Measurements from ENCODE around the gene GALNT10.
A peak's percentile ranks its signal among the peaks of the same experiment; 100 is the strongest.

Gene GALNT10

DNA sequence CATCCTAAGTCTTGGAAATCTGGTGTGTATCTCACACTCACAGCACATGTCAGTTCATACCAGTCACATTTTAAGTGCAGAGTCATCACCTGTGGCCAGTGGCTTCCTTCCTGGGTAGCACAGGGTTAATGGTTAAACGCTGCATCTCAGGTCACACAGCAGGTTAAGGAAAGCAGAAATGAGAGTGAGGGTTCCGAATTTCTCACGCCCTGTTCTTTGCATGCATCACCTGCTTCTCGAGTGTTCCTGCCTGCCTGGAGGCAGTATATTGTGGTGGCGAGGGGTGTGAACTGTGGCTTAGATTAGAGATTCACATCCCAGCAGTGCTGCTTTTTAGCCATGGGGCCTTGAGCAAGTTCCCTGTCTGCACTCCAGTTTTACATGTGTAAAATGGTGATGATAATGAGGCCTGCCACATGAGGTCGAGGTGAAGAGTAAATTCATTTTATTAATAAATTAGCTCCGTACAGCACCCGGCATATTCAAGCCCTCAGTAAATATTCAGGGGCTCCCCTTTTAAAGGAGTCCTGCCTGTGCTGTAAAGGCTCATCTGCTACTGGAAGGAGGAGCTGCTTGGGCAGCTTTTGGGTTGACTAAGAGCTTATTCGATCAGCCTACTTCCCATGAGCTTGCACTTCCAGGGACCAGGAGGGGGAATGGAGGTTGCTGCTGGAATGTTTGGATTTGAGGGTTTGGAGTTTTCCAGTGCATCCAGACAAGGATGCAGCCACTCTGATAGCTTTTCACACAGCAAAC is 194.1 kb downstream of the GALNT10 start:
- DNase-seq (ENCODE audit: low read depth), result no peak

DNA sequence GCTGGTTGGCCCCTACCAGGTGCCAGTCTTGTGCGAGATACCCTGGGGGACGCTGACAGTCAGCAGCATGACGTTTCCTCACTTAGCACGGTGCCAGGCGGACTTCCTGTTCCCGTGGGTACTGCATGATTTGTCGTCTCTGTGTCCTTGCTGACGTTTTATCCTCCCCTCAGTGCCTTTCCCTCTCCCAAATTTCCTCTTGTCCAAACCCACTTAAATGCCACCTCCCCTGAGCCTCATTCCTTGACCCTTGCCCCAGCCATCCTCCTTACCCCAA is 194.6 kb downstream of the GALNT10 start:
- DNase-seq (ENCODE audit: low read depth), result no peak

DNA sequence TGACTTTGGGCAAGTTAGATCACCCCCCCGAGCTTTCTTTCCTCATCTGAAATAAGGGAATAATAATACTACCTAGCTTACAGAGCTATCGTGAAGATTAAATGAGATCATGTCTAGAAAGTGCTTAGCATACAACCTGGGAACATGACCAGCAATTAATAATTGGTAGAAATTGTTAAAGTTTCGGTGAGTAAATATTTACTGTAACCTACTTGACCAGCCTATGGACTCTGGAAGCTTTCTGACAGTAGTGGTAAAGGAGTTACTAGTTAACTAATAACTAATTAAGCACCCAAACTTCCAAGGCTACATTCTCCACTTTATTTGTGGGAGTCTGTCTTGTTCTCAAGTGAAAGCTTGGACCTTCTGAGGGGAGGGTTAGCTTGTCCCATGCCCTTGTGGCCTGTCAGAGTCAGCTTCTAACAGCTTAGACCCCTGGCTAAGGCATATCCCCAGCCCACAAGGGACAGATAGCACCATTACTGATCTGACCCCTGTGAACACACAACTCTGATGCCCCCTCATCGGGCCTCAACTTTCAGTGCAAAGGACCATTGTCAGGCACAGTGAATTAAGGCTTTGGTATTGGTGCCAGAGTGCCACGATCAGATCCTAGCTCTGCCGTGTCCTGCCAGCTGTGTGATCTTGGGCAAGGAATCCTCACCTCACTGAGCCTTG is 196.6 kb downstream of the GALNT10 start:
- no peak for DNase-seq (ENCODE audit: low read depth)

DNA sequence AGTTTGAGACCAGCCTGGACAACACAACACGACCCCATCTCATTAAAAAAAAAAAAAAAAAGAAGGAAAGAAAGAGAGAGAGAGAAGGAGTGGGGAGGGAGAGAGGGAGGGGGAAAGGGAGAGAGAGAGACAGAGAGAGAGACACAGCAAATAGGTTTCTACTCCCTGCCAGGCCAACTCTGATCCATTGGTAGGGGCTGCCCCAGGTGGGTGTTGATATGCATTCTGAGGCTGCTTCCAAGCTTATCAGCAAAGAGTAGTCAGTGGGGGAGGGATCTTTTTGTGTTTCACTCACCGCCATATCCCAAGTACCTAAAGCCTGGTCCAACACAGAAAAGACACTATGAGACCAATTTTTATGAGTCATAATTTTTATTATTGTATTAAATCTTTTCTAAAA is 198.3 kb downstream of the GALNT10 start:
- no peak for DNase-seq (ENCODE audit: low read depth)

DNA sequence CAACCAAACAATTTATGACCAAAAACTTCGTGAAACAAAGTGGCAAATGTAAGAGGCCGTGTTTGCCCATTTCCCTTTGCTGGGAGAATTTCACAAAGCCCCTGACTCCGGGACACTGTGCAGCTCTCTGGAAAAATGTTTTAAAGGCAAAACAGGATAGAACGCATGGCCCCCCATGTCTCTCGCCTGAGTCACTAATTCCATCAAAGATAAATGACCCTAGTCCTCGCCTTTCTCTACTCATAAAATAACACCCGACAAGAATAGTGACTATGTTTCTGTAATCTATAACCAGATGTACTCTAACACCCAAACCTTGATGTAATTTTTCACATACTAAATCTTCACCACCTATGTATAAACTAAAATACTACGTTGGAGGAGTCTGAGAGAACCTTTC is 199.6 kb downstream of the GALNT10 start:
- no peak for DNase-seq (ENCODE audit: low read depth)

DNA sequence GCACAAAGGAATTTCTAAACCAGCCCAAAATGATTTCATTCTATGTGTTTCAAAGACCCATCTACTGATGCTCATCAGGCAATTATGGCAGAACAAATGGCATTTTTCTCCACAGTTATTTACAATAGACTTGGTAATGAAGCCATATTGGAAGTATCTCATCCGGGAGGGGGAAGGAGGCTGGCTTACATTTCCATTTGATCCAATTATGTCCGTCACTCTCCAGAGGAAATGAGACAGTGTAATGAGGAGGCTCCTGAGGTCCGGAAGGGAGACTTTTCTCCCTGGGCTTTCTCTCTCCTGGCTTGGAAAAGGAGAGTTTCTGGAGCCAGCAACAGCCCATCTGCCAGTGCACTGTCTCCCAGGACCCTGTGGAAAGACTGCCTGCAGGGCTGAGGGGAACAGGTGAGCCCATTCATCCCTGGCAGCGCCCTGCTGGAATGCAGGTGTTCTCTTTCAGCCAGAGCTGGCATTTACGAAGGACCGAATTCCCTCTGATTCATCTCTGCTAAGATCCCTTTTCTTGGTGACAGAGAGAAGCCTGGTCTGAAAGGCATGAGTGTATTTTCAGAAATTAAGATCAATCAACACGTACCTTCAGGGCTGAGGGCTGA is 200.3 kb downstream of the GALNT10 start:
- no peak for DNase-seq (ENCODE audit: low read depth)

DNA sequence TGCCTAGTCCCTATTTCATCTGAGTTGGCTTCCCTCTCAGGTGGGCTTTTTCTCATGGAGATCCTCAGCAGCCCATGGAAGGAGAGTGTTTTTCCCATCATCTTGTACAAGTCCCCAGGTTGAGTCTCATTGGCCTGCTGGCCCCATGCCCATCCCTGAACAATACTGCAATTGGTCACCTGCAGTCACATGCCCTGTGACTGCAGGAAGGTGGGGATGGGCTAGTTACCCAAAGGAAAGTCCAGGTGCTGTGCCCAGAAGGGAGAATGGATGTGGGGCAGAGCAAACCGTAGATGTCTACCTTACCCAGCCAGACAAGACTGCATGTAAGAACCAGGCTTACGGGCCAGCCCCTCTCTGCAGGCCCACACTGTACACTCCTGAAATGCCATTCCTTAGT is 201.3 kb downstream of the GALNT10 start:
- no peak for DNase-seq (ENCODE audit: low read depth)

DNA sequence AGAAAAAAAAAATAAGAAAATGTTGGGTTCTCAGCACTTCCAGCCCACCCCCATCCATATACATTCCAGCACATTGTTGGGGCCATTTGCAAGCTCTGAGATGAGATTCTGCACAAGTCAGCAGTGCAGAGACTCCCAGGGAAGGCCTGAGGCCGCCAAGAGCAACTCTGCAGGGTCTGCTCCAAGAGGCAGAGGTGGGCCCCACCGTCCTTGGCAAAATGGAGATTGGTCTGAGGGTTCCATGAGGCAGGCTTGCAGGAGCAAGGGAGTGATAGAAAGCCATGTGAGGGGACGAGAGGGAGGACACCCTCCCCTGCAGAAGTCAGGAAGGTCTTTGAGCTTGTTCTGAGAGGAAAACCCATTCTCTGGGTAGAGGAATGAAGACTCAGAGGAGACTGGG is 203.3 kb downstream of the GALNT10 start:
- no peak for DNase-seq (ENCODE audit: low read depth)

DNA sequence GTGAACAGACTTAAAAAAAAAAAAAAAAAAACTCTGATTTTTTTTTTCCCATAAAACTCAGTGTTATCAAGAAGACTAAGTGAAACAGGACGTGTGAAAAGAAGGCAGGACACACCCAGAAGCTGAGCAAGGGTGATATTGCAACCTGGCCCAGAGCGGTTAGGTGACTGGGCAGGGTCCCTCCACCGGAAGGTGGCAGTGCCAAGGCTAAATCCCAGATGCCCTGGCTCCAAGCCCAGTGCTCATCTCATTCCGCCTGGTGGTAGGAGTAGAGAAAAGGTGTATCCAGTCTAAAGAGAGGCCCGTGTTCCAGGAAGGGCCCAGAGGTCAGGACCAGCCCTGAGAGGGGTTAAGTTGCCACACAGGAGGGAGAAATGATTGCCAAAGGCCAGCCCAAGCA is 203.8 kb downstream of the GALNT10 start:
- no peak for DNase-seq (ENCODE audit: low read depth)

DNA sequence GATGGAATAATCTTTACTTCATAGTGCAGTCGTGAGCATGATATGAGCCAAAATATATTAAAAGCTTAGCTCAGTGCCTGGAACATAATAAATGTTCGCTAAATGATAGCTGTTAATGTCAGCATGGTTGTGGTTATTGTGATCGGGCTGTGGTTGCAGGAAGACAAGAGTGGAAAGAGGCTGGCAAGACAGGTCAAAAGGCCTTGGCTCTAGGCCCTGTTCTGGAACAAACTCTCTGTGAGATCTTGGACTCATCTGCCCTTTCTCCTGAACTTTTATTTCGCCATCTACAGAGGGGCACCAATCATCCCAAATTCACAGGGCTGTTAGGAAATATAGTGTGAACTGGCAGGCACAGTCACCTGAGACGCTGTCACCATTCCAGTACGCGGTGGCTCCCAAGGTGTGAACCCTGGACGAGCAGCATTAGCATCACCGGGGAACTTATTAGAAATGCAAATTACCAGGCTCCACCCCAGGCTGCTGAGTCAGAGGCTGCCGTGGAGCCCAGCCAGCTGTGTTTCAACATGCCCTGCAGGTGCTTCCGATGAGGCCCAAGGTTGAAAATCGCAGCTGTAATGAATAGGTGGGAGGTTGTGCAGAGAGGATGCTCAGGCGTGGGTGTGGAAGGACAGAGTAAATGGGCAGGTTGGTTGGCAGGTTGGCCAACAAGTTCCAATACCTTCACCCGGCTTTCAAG is 205.0 kb downstream of the GALNT10 start:
- DNase-seq (ENCODE audit: low read depth), result no peak

DNA sequence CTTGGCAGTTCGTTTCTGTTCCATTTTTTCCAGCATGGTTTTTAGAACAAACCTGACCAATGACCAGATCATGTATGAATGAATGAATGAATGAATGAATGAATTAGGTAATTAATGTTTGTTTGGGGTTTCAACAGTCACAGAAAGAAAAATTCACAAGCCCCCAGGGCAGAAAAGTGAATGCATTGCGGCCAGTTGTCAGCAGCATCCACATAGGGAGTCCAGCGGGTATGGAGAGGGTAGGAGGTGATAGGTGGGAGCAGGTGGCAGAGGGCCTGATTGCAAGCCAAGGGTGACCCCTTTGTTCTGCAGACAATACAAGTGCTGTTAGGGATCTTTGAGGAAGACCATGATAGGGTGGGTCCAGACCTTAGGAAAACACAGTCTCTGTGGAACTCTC is 205.6 kb downstream of the GALNT10 start:
- no peak for DNase-seq (ENCODE audit: low read depth)

DNA sequence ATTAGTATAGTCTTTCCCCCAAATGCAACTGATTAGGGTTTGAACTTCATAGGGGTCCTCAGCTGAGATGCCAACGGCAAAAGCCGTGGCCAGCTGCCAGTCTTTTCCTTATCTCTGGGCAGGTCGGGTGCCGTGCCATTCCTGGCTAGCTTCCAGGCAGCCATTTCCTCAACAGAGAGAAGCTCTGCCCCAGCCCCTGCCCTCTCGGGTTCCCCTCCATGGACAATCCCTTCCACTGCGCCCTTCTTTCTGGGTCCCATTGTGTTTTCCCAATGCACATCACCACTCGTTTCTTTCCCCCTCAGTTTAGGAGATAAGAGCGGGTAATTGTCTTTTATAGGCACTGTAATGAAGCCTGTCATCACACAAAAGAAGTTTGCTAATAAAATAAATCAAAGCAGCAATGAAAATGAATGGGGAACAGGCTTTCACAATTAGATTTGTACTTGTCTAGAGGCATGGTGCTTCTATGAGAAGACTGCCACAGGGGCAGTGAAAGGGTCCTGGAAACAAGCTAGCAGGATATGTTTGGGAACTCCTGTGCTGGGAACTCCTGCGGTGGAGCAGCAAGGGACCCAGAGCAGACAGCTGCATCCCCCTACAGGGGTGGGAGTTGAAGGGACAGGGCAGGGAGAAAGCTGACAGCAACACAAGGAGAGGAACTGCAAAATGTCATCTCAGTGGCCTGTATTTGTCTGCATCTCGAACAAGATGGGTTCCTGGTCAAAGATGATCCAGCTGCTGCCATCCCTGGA is 207.3 kb downstream of the GALNT10 start:
- DNase-seq (ENCODE audit: low read depth), result no peak

DNA sequence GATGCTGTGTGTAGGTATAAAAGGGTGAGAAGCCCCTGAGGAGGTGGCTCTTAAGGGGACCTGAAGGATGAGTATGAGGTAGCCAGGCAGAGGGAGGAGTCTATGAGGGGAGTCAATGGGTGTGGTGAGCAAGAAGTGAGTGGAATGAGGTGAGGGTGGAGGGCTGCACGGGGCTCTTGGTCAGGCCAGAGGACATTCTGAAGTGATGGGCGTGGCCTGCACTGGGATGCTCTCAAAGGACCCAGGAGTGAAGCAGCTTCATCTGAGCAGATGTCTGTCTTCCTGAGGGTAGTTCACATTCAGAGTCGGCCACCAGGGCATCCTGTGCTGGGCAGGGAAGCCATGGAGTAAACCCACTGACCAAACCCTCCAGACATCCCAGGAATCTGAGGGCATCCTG is 210.1 kb downstream of the GALNT10 start:
- DNase-seq (ENCODE audit: low read depth), result no peak

DNA sequence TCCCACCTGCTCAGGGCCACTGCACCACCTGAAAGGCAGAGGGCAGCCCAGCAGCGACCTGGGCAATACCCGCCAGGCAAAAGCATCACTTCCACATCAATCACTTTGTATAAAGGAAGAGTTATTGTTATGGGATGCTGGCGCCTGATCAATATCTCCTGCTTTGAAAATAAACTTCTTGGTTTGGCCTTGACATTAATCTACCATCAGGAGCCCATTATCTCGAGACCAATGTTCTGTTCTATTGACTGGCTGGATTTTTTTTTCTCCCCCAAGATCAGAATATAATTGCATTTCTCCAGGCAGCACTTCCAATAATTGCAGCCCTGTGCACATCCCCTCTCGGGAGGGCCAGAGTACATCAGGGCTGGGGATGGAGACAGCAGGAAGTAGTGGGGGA is 210.8 kb downstream of the GALNT10 start:
- no peak for DNase-seq (ENCODE audit: low read depth)

DNA sequence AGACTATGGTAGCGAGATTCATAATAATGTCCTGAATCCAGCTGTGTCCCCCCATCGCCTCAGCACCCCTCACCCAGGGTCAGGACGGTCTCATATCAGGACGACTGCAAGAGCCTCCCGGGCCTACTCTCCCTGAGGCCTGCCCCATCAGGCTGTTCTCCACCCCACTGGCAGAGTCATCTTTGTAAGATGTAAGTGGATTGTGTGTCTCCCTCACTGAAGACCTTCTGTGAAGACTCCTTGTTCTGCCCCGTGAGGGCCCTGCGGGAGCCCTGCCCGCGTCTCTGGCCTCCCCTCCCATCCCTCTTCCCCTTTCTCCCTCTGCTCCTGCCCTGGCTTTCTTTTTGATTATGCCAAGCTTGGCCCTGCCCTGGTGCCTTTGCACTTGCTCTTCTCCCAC is 211.4 kb downstream of the GALNT10 start:
- no peak for DNase-seq (ENCODE audit: low read depth)

DNA sequence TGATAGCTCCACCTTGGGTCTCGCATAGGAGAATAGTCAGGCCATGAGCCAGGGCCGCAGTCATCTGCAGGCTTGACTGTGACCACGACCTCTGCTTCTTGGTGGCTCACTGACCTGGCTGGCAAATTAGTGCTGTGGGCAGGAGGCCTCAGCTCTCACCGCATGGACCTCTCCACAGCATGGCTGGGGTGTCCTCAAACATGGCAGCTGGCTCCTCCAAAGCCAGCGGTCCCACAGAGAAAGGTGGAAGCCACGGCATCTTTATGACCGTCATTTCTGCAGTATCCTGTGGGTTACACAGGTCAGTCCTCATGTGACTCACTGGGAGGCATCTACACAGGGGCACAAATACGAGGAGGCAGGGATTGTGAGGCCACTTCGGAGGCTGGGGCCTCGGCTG is 212.1 kb downstream of the GALNT10 start:
- no peak for DNase-seq (ENCODE audit: low read depth)

DNA sequence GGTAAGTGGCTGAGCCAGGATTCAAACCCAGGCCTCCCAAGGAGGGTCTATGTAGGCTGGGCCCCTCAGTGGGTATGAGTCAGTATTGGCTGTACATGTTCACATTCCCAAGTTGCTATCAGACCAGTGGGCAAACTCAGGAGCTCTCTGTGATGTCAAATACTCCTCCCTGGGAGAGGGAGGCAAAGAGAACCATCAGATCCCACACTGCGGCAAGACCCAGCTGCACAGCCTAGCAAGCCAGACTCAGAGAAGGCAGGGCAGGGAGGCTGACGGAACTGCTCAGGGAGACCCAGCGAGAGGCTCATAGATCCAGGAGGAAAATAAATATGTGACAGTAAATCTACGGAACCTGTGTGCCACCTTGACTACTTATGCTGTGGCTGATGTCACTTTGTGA is 212.7 kb downstream of the GALNT10 start:
- DNase-seq (ENCODE audit: low read depth), result no peak

DNA sequence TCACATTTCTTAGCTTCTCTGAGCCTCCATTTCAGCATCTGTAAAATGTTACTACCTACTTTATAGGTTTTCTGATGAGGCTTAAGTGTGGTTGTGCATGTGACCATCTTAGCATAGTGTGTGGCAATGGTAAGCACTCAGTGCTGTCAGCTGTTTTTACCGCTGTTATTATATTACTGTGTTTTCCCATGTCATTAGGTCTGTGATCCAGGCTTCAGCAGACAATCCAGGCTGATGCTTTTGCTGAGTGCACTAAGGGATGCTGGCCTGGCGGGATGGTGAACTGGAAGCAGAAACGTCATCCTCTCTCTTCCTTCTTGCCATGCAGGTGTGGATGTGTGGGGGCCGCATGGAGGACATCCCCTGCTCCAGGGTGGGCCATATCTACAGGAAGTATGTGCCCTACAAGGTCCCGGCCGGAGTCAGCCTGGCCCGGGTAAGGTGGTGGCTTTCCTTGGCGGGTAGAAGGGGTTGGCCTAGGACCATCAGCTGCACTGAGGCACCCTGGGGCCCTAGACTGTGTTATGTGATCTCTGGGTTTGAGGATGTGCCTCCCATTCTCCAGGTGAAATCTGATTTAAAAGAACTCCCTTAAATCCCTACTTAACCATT is 213.3 kb downstream of the GALNT10 start:
- no peak for DNase-seq (ENCODE audit: low read depth)

DNA sequence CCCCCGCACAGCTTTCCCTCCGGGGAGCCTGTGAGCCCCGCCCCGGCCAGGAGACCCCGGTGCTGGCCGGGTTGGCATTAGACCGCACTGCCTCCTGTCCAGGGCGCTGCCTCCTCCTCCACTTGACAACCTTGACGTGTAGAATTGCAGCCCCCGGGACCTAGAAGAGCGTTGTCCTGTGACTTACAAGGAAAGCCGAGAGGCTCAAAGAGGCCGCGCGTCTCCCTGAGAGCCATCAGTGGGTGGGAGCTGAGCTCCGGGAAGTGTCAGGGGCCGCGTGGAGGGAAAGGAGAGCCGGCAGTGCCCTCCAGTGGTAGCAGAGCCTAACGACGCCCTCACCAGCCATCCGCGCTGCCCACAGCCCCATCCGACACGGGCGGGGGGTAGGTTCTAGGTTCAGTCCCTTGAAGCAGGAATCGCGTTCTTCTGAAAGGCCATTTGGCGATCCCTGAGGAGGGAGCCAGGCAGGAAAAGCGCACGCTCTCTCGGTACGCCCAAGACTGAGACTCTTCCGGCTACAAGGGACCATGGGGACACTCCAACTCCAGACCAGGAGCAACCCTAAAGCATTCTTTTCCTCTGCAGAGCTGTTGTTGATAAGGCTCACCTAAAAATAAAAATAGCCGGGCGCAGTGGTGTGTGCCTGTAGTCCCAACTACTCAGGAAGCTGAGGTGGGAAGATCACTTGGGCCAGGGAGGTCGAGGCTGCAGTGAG is 214.7 kb downstream of the GALNT10 start:
- peak; percentile 51 for DNase-seq (ENCODE audit: low read depth)

DNA sequence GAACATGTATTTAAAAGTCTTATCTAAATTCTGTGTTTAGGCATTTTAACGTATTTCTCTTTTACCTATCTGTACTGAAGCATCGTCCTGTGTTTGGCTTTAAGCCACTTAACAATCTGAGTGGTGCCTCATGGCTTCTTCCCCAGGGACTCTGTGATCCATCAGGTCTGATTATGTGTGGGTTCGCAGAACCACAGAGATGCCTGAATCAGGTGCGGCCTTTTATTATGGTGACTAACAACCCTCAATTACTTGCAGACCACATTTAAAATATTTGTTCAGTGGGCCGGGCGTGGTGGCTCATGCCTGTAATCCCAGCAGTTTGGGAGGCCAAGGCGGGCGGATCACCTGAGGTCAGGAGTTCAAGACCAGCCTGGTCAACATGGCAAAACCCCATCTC is 215.7 kb downstream of the GALNT10 start:
- no peak for DNase-seq (ENCODE audit: low read depth)

DNA sequence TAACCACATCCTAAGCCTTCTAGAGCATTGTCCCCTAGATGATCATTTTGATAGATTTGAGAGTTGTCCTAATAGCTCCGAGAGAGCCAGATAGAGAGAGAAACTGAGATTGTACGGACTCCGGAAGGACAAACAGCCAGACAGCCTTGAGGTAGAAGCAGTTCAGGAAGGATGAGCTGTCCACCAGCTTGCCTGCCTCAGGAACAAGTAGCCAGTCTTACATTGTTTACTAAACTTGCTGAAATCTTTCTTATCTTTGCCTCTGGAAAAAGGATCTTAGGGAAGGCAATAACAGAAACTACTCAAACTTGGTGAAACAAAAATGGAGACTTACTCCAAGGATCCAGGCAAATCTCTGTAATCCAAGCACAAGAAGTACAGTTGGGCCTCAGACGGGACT is 216.3 kb downstream of the GALNT10 start:
- no peak for DNase-seq (ENCODE audit: low read depth)

Data from fibroblast of the conjunctiva (primary cell).